HG02852 (cell line): ENCODE data around the gene OCA2.
"Not testable (repeated sequence)": the region's sequence is repeated elsewhere in the genome, so short reads cannot be mapped to it uniquely, and the experiment has no call there.

Source experiments
- ATAC-seq: cut with Tn5 transposase; IDR thresholded peaks from one replicate; pipeline ENCODE4 v1.9.1; 2021; ENCODE audit warnings: mild to moderate bottlenecking, moderate library complexity; ENCODE audit not compliant: unreplicated experiment

Gene OCA2

DNA sequence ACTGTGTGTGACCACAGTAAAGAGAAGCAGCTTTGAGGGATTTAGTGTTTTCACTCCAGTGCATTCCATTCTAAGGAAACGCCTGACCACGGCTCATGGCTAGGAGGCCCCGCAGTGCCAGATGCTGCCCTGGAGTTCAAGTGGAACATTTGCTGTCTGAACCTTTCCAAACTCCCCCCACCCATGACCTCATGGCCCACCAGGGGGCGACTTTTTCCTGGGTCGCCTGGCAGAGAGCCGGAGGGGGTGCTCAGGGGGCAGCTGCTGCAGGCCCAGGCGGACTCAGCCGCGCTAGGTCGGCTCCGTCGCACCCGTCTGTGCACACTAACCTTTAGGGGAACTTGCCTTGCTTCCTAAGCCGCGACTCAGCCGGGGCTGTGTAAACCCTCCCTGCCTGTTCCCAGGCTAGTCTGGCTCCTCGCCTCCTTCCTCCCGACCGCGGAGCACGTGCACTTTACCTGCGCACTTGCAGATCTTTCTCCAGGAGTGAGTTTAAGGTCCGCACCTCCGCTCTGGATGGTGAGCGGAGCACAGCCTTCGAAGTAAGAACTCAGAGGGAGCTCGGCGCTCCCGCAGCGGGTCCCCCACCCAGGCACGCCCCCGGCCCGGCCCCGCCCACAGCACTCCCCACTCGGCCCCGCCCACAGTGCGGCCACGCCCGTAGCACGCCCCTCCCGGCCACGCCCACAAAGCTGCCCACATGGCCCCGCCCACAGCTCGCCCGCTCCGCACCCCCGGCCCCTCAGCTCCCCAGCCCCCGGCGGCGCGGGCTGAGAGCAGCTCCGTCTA, at the start of gene OCA2:
TSS of gene OCA2 (minus strand) at position 550 of the 789 bp plus-strand sequence. CDS start 17,441 bp downstream, outside the sequence.
- ATAC-seq = no peak

DNA sequence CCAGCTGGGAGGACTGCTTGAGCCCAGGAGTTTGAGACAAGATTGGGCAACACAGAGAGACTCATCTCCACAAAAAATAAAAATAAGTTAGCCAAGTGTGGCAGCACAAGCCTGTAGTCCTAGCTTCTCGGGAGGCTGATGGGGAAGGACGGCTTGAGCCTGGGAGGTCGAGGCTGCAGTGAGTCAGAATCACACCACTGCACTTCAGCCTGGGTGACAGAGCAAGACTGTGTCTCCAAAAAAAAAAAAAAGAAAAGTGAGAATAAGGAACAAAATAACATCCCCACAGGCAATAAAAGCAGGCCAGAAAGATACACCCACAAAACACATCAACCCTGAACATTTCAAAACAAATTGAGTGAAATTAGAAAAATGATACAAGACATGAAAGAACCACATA, 48.7 kb upstream of the OCA2 start:
- no peak for ATAC-seq

DNA sequence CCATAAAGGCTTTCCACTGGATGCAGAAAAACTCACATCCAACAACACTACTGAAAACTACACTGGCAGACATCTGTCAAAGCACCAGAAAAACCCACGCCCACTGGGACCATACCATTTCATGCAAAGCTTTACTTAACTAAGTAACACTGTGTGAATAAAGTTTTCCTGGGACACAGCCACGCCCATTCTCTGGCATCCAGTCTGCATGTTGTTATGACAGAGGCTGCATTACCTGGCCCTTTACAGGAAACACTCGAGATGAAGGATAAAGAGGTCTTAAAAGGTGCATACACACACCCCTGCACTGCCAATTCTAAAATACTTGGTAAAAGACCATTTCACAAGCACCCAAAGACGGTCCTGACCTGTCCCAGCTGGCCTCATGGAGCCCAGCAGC, 46.3 kb upstream of the OCA2 start:
- not testable (repeated sequence) for ATAC-seq

DNA sequence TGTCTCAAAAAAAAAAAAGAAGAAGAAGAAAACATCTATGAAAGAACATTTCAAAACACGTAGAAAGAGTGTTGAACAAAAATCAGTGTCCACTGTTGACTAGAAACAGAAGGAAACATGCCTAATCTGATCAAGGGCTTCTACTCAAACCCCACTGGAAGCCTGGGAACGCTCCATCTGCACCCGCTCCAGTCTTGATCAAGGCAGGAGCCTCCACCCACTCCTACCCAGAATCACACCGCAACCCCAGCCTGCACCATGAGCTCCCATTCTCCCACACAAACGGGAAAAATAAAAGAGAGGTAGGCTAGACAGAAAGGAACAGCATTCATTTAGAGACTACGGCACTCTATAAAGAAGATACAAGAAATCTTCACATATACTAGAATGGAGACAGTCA, 40.9 kb upstream of the OCA2 start:
- no peak for ATAC-seq

DNA sequence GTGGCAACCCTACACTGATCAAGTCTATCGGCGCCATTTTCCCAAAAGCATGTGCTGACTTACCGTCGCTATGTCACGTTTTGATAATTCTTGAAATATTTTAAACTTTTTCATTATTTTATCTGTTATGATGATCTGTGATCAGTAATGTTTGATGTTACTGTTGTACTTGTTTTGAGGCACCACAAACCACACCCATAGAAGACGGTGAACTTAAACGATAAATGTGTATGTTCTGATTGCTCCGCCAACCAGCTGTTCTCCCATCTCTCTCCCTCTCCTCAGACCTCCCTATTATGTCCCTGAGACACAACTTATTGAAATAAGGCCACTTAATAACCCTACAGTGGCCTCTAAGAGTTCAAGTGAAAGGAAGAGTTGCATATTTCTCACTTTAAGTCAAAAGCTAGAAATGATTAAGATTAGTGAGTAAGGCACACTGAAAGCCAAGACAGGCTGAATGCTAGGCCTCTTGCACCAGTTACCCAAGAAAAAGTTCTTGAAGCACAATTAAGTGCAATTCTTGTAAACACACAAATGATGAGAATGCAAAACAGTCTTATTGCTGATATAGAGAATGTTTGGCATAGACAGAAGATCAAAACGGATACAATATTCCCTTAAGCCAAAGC, 38.4 kb upstream of the OCA2 start:
- ATAC-seq = not testable (repeated sequence)

DNA sequence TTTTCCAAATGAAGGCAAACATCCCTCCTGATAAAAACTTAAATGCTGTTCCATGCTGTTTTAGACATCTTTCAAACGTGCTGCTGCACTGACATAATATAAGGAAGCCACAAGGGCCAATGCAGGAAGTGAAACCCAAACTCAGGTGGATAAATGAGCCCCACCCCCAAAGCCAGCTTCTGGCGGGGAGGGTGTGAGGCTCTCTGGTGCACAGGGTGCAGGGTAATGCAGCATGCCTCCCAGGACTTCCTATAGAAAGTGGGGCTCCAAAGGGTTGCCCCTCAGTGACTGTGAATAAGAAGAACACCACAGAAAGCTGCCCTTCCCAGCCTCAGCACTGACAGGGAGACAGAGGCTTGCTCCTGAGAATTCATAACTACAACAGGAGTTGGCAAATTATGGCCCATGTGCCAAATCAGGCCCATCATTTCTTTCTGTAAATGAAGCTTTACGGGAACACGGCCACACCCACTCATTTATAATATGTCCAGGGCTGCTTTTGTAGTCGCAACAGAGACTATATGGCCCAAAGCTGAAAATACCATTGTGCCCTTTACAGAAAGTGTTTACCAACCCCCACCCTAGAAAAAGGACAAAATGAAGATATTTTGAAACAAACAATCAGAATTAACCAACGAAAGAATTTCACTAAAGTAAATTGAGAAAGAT, 37.3 kb upstream of the OCA2 start:
- ATAC-seq = peak; percentile 99

DNA sequence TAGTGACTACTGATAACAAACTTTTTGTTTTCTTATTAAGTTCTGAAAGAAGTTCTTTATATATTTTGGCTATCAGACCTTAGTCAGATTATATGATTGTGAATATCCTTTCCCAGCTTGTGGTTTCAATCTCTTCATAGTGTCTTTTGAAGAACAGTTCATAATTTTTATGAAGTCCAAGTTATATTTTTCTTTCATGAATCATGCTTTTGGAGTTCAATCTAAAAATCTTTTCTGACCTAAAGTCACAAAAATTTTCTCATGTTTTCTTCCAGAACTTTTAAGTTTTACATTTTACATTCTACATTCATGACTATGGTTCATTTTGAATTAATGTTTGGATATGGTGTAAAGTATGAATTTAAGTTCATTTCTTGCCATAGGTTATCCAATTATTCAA, 34.2 kb upstream of the OCA2 start:
- no peak for ATAC-seq

DNA sequence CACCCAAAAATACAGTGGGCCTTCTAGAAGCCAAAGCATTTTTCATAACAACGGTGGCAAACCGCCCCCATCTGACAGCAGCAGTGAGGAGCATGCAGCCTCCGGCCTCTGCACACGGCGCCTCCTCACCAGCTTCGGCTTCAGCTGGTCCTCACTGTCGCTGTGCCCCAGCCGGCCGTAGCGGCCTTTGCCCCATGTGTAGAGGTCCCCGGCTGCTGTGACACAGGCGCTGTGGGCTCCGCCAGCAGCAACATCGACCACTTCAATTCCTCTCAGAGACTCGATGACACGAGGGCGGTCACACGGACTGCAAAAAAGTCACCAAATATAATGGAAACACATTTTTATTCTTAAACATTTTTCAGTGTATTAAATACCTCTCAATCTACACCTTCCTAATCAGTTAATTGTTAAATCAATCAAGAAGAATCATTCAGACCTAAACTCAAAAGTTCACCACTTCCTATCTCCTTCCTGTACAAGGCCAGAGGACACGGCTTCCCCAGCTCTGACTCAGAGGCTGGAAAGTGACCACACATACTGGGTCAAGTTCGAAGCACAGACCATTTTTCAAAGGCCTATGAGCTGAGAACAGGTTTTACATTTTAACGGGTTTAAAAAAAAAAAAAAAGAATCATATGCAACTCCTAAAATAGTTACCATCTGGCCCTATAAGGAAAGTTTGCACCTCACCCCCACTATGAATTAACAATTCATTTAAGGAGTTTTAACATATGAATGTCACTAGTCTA, 33.6 kb upstream of the OCA2 start:
- no peak for ATAC-seq

DNA sequence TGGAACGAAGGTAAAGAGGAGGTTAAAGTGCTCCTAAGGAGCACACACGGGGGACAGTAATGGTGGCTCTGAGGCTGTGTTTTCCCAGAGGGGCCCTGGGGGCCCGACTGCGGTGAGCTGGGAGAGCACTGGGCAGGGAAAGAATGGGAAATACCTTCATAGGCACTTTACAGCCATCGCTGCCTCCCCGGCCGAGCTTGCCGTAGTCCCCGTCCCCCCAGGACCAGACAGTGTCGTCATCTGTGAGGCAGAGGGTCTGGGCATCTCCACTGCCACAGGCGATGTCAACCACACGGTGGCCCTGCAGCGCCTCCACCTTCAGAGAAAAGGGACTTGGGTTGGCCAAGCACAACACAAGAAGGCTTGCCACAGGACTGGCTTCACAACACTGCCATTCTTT, 32.8 kb upstream of the OCA2 start:
- no peak for ATAC-seq

DNA sequence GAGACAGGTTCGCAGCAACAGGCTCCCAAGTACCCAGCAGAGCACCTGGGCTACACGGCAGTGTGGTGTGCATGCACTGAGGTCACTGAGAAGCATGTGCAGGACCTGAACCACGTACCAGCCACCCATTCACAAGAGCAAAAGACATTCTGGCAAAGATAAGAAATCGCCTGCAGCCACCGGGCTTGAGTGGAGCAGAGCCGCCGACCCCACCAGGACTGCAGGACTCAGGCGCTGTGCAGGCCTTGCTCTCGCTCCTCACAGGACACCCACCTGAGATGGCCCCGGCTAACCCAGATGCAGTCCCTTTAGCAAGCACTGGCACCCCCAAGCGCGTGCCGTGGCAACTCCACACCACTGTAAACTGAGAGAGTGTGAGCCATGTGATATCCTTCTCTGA, 32.3 kb upstream of the OCA2 start:
- no peak for ATAC-seq

DNA sequence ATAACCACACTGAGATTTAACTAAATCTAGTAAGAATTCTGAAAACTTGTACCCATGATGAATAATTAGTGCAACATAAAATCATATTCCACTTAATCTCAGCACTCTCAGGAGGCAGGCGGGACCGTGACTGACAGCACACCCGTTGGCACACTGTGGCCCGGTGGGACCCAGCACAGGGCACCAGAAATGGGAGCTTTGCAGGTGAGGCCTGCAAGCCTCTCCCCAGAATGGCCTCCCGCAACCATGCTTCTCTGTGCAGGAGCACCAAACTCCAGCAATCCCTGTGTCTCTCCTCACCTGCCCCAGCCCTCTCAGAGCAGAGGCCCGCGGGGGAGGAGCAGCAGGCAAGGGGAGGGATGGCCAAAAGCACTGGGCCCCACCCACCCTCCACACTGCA, 31.5 kb upstream of the OCA2 start:
- ATAC-seq = no peak

DNA sequence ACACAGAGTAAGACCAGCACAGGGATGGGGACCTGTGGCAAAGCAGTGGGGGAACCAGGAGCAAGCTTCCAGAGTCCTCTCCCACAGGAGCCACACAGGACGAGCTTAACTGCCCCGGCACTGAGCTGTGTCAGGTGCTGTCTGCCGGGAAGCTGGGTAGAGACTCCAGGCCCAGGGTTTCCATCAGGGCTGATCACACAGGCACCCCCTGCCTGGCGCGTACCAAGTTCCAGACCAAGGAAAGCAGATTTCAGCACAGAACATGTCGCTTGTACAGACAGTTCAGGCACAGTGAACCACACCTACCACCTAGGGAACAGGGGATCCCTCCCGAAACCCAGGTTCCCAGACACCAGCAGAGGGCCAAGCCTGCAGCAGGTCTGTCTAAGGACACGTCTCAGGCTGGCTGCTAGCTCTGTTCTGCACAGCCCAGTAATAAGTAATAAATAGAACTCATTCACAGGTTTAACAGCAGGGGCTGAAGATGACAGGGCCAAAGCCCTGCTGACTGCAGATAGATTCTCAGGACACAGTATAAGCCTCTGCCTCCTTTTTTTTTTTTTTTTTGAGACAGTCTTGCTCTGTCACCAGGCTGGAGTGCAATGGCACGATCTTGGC, 30.2 kb upstream of the OCA2 start:
- no peak for ATAC-seq

DNA sequence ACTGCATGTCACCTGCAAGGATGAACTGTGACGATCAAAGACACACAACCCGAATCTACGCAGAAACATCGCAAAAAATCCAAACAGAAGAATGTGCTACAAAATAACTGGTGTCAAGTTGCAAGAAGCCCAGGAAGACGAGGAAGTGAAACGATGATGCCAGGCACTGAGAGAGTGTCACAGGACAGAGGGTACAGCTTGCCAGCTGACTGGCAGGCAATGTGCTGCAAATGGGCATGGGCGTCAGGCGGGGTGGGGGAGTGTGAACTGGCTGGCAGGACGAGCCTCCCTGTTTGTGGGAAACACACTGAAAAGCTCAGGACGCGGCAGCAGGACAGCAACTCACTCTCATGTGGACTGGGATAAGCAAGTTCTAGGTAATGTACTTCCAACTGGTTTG, 28.9 kb upstream of the OCA2 start:
- ATAC-seq = no peak

DNA sequence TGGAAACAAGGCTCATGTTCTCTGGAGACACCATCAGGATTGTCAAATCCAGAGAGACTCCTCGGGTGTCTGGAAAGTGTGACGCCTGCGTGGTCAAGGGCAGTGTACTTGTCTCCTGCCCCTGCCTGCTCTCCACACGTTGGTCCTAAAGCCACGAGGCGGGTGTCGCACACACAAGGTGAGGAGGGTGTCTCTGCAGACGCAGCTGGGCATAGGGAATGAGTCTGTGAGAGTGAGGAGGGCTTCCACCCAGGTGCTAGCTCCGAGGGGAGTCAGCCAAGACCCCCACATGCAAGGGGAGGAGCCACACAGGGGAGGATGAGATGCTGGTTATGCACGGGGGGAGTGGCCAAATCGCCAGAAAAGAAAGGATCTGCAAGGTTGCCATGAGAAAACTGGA, 27.9 kb upstream of the OCA2 start:
- ATAC-seq = no peak

DNA sequence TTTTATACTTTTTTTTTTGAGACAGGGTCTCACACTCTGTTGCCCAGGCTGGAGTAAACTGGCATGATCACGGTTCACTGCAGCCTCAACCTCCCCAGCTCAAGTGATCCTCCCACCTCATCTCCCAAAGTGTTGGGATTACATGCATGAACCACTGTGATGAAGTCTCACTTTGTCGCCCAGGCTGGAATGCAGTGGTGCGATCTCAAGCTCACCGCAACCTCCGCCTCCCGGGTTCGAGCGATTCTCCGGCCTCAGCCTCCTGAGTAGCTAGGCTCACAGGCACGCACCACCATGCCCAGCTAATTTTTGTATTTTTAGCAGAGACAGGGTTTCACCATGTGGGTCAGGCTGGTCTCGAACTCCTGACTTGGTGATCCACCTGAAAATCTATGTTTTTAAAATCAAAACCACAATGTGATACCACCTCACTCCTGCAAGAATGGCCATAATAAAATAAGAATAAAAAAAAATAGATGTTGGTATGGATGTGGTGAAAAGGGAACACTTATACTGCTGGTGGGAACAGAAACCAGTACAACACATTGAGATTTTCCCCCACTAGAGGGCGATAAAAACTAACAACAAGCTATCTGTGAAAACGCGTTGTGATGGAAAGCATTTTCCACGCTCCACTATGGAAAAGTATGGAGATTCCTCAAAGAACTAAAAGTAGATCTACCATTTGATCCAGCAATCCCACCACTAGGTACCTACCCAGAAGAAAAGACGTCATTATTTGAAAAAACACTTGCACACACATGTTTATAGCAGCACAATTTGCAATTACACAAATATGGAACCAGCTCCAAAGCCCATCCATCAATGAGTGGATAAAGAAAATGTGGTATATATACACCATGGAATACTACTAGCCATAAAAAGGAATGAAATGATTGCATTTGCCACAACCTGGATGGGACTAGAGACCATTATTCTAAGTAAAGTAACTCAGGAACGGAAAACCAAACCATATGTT, 26.8 kb upstream of the OCA2 start:
- ATAC-seq = no peak

DNA sequence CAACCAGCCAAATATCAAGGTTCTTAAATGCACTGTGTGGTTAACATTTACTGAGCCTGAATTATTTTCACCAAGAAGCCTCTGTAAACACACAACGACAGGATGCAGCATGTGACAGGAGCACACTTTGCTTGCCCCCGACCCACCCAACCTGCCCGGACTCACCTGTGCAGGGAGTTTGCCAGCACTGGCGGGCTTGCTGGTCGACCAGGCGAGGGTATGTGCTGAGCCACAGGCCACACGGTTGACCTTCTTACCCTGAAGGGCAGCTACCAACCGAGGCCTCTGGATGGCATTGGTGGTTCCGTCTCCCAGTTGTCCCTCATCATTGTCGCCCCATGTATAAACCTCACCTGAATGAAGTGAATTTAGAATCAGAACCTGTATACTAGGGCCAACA, 25.7 kb upstream of the OCA2 start:
- no peak for ATAC-seq

DNA sequence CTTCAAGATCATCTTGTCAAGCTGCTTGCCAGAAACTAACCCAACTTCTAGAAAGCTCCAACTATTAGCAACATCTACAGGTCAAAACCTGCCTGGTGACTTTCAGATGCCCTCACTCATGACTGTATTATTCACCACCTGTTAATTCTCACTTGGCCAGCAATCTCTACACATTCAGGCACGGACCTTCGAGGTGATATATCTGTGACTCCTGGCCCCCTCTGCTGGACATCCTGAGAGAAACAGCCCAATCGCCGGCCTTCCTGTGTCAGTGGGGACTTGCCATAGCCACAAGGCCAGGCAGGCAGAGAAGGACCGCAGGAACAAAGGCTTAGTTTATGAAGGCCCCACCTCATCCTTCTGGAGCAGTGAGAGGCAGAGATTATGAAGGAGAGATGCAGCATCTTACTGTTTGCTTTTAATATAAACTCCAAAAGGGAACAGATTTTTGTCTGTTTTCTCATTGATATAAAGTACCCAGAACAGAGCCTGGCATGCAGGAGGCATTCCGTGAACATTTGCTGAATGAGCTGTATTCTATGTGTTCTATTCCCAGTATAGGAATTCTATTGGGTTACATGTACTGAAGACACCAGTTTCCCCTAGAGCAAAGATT, 24.4 kb upstream of the OCA2 start:
- peak; percentile 64 for ATAC-seq

DNA sequence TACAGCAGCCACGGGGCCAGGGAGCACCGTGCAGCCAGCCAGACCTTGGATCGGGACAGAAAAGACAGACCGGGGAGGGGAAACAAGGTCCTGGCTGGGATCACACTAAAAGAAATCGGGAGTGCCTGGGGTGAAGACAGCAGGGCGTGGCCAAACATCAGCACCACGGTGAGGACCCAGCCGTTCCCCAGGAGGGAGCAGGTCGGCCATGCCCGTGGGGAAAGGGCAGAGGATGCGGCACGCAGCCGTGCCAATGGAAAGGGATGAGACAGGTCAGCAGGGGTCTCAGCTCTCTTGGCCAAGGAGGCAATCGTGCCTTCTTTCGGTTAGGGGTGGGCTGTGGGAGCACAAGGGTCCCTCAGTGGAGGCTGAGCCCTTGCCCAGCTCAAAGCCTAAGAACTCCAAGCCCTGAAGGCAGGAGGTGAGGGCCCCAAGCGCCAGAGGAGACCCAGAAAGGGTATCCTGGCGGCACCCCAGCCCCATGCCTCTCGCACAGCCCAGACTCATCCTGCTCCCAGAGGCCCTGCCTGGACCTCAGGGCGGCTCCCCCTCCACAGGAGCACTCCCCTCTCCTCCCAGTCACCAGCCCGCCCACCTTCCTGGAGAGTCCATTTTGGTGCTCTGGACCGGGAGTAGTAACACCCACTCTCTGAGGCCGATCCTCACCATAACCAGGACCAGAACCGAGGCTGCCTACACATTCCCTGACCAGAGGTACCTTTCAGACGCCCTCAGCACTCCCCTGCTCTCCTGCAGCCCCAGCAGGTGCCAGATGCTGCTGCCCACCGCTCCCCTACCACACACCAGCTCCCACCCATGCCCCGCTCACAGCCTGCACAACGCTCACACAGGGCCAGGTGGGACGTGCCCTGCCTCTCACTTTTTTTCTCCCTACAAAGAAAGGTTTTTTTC, 23.2 kb upstream of the OCA2 start:
- no peak for ATAC-seq
